Muscle of leg (tissue), 11 donors: ENCODE measurements around the gene CHN2. TPM values are rescaled to one million over a fixed set of nuclear protein-coding genes. Genes with fewer than 3 reads are reported as not detected.
A peak's percentile ranks its signal among the peaks of the same experiment; 100 is the strongest.

ENCODE experiments used
- DNase-seq: peaks from one replicate; pipeline ENCODE4 v3.0.0; 2013
- H3K27ac ChIP-seq: one replicate; pipeline ENCODE4 v1.5.1; 2013; ENCODE audit warnings: mild to moderate bottlenecking, low read length, control low read depth
- H3K27me3 ChIP-seq: one replicate; pipeline ENCODE4 v1.6.1; 2013; ENCODE audit warnings: low read length; ENCODE audit not compliant: control insufficient read depth, insufficient read depth
- H3K36me3 ChIP-seq: one replicate; pipeline ENCODE4 v1.6.1; 2013; ENCODE audit warnings: low read length; ENCODE audit not compliant: control insufficient read depth, insufficient read depth
- H3K4me1 ChIP-seq: one replicate; pipeline ENCODE4 v1.6.1; 2013; ENCODE audit warnings: low read length; ENCODE audit not compliant: control insufficient read depth, insufficient read depth
- H3K4me3 ChIP-seq: one replicate; pipeline ENCODE4 v1.5.1; 2013; ENCODE audit warnings: low read length, control low read depth
- H3K9me3 ChIP-seq: replicated peaks from 2 replicates; pipeline ENCODE4 v1.6.1; 2013; ENCODE audit warnings: low read depth, low read length; ENCODE audit not compliant: control insufficient read depth
- WGBS: methylation state at CpG from one replicate; pipeline ENCODE4 v1.1.5; 2013; ENCODE audit warnings: missing lambda C conversion rate; ENCODE audit not compliant: insufficient coverage; 5-methylcytosine and 5-hydroxymethylcytosine counted together
- polyA plus RNA-seq, 8 donors: library from polyadenylated mRNA; unstranded; fragments of 120-200 nt; gene quantifications; one replicate each; pipeline versions ENCODE4 v1.2.1 to v1.2.3, GENCODE V29; 2013; ENCODE audit warnings: inconsistent platforms in 1 of 8, low replicate concordance in 1 of 8; ENCODE audit not compliant: insufficient read length in 8 of 8, insufficient read depth in 1 of 8
- total RNA-seq: library from RNA; stranded (reverse); fragments of 120-200 nt; gene quantifications from one replicate; pipeline ENCODE4 v1.2.4, GENCODE V29; 2013

The CHN2 gene
- total and polyA plus RNA-seq, 9 donors = 7.6 to 18.2 (median 10.2) TPM

GRCh38 chr7:29386196-29386765 lies 191.7 kb downstream of the CHN2 start:
- no peak overlapping the region for H3K27ac ChIP-seq
- no peak for DNase-seq
- no peak overlapping the region for H3K4me3 ChIP-seq
- no peaks in the 10 kb centered on the region for H3K9me3 ChIP-seq
- H3K27me3 ChIP-seq = no peaks in the 10 kb centered on the region
- no CpG with 5 or more reads among the region's 4 CpGs for WGBS
- no peaks in the 10 kb centered on the region for H3K36me3 ChIP-seq
- no peaks in the 10 kb centered on the region for H3K4me1 ChIP-seq

GRCh38 chr7:29391262-29391661 lies 196.7 kb downstream of the CHN2 start:
- H3K9me3 ChIP-seq = no peaks in the 10 kb centered on the region
- H3K4me1 ChIP-seq = no peaks in the 10 kb centered on the region
- no CpG with 5 or more reads among the region's 1 CpG for WGBS
- no peak overlapping the region for H3K4me3 ChIP-seq
- no peak for DNase-seq
- no peak overlapping the region for H3K27ac ChIP-seq
- no peaks in the 10 kb centered on the region for H3K36me3 ChIP-seq
- H3K27me3 ChIP-seq = peaks cover 3% of the 10 kb centered on the region

GRCh38 chr7:29394321-29394720 lies 199.7 kb downstream of the CHN2 start:
- peaks cover 3% of the 10 kb centered on the region for H3K27me3 ChIP-seq
- 81% methylated on average over 3 of the region's 7 CpGs for WGBS
- no peak overlapping the region for H3K4me3 ChIP-seq
- H3K27ac ChIP-seq = no peak overlapping the region
- H3K36me3 ChIP-seq = no peaks in the 10 kb centered on the region
- H3K9me3 ChIP-seq = no peaks in the 10 kb centered on the region
- no peaks in the 10 kb centered on the region for H3K4me1 ChIP-seq
- no peak for DNase-seq

- WGBS = 52% methylated on average over 2 of the region's 7 CpGs
- Histone ChIP-seq H3K4me3 (no peak overlapping the region), H3K27me3 (peaks cover 3% of the 10 kb centered on the region), H3K9me3 (no peaks in the 10 kb centered on the region), H3K27ac (no peak overlapping the region), H3K36me3 (no peaks in the 10 kb centered on the region), H3K4me1 (no peaks in the 10 kb centered on the region)
- no peak for DNase-seq
Observed at GRCh38 chr7:29396563-29396962, 202.0 kb downstream of the CHN2 start.

GRCh38 chr7:29397398-29397797 lies 202.8 kb downstream of the CHN2 start:
- WGBS = no CpG with 5 or more reads among the region's 2 CpGs
- Histone ChIP-seq H3K4me3 (no peak overlapping the region), H3K4me1 (no peaks in the 10 kb centered on the region), H3K9me3 (no peaks in the 10 kb centered on the region), H3K27ac (no peak overlapping the region), H3K36me3 (no peaks in the 10 kb centered on the region), H3K27me3 (peaks cover 3% of the 10 kb centered on the region)
- DNase-seq = no peak

- Histone ChIP-seq H3K4me3 (no peak overlapping the region), H3K4me1 (no peaks in the 10 kb centered on the region), H3K27ac (no peak overlapping the region), H3K36me3 (no peaks in the 10 kb centered on the region), H3K9me3 (no peaks in the 10 kb centered on the region), H3K27me3 (peaks cover 3% of the 10 kb centered on the region)
- 93% methylated on average over 2 of the region's 4 CpGs for WGBS
- no peak for DNase-seq
Observed at GRCh38 chr7:29398011-29398410, 203.4 kb downstream of the CHN2 start.

DNA sequence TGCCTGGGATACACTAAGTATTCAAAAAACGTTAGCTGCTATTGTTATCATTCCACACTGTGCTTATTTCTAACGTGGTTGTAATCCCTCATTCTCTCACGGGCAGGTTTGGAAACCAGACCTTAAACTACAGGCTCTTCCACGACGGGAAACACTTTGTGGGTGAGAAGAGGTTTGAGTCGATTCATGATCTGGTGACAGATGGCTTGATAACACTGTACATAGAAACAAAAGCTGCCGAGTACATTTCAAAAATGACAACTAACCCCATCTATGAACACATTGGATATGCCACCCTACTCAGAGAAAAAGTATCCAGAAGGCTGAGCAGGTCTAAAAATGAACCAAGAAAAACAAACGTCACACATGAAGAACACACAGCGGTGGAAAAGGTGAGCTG lies 205.9 kb downstream of the CHN2 start:
- no peaks in the 10 kb centered on the region for H3K9me3 ChIP-seq
- no peak overlapping the region for H3K4me3 ChIP-seq
- no peak for DNase-seq
- no peaks in the 10 kb centered on the region for H3K4me1 ChIP-seq
- WGBS = 100% methylated on average over 2 of the region's 9 CpGs
- no peak overlapping the region for H3K27ac ChIP-seq
- no peaks in the 10 kb centered on the region for H3K27me3 ChIP-seq
- no peaks in the 10 kb centered on the region for H3K36me3 ChIP-seq

DNA sequence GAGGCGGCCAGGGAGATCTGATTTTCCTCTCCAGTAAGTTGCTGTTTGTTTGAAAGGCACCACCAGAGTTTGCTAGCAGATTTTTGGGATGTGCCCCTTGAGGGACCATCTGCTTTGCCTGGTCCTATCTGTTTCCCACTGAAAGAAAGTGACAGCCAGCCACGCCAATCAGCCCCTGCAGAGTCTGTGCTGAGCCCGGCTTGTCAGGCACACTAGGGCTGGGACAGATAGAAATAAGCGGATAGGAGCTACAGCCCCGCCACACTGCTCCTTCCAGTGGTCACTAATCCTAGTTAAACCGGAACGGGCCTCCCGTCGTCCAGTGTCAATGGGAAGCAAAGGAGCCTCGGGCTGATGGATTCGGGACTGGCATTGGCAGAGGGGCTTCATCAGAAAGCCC lies 207.2 kb downstream of the CHN2 start:
- H3K9me3 ChIP-seq = no peaks in the 10 kb centered on the region
- peak; percentile 21 for DNase-seq
- H3K27ac ChIP-seq = no peak overlapping the region
- no peaks in the 10 kb centered on the region for H3K36me3 ChIP-seq
- 53% methylated on average over 7 of the region's 11 CpGs for WGBS
- no peak overlapping the region for H3K4me3 ChIP-seq
- peaks cover 2% of the 10 kb centered on the region for H3K27me3 ChIP-seq
- H3K4me1 ChIP-seq = no peaks in the 10 kb centered on the region

DNA sequence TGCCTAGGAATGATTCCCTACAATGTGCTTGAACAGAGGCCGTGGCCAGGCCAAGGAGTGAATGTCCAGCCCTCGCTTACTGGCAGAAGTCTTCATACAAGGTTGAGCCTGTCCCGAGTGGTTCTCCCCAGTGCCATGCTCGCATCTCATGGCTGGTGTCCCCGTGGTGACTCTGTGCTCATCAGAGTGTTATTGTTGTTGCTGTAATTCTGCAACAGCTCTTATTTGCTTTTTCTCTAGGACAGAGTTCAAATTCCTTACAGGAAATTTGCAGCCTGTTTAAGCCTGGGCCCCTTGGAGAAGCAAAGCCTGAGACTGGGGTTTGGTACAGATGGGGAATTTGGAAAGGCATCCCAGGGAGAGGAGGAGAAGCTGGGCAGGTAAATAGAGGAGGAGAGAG lies 211.3 kb downstream of the CHN2 start:
- Histone ChIP-seq H3K36me3 (no peaks in the 10 kb centered on the region), H3K27ac (no peak overlapping the region), H3K4me1 (no peaks in the 10 kb centered on the region), H3K27me3 (peaks cover 2% of the 10 kb centered on the region), H3K9me3 (no peaks in the 10 kb centered on the region), H3K4me3 (no peak overlapping the region)
- WGBS = 92% methylated on average over 3 of the region's 5 CpGs
- no peak for DNase-seq

DNA sequence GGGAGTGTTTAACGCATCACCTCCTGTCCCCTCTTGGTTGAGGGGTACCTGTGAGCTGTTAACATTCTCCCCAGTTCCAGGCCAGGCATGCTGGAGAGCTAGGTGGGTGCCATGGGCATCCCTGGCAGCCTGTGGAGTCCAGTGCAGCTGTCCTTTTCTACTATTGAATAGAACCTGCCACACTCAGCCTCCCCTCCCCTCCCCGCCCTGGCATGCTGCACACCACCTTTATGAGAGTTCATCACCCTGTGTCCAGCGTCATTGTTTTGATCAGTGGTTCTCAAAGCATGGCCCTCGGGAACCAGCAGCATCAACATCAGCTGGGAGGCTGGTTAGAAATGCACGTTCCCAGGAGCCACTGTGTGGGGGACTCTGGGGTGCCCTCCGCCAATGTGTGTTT lies 211.8 kb downstream of the CHN2 start:
- H3K4me1 ChIP-seq = no peaks in the 10 kb centered on the region
- 88% methylated on average over 3 of the region's 6 CpGs for WGBS
- H3K9me3 ChIP-seq = no peaks in the 10 kb centered on the region
- H3K27ac ChIP-seq = no peak overlapping the region
- no peak overlapping the region for H3K4me3 ChIP-seq
- DNase-seq = no peak
- peaks cover 2% of the 10 kb centered on the region for H3K27me3 ChIP-seq
- no peaks in the 10 kb centered on the region for H3K36me3 ChIP-seq

GRCh38 chr7:29408841-29409243 lies 214.3 kb downstream of the CHN2 start:
- H3K9me3 ChIP-seq = no peaks in the 10 kb centered on the region
- peak; percentile 92 for DNase-seq
- no peaks in the 10 kb centered on the region for H3K36me3 ChIP-seq
- 0% methylated on average over 1 of the region's 7 CpGs for WGBS
- H3K4me3 ChIP-seq = no peak overlapping the region
- no peak overlapping the region for H3K27ac ChIP-seq
- no peaks in the 10 kb centered on the region for H3K4me1 ChIP-seq
- H3K27me3 ChIP-seq = peaks cover 2% of the 10 kb centered on the region
